ENCODE results near the gene SERGEF. TPM values are rescaled to one million over a fixed set of nuclear protein-coding genes. Genes with fewer than 3 reads are reported as not detected.
A peak's percentile ranks its signal among the peaks of the same experiment; 100 is the strongest.

The SERGEF gene
- total and polyA plus RNA-seq, 2 of the 13 experiments (the other 11 are each of a cell fraction or from before 2014, with no cell fraction given): 54.5 to 114 TPM

- Histone ChIP-seq H4K20me1 (ENCODE audit: insufficient read depth, low read length) (no peaks in the 10 kb centered on the region), H3K4me3 (replicated peaks in 1 of 3; ENCODE audit: insufficient read depth in 1 of 3, low read depth in 2 of 3, low read length in 3 of 3) (no peak overlapping the region), H3K9ac (ENCODE audit: insufficient read depth, low read depth, low read length) (no peak overlapping the region), H3K4me2 (ENCODE audit: low read depth, low read length) (no peak overlapping the region), H3K79me2 (ENCODE audit: insufficient read depth, low read length) (no peaks in the 10 kb centered on the region), H3K27me3 (ENCODE audit: control insufficient read depth in 1 of 2, insufficient read depth in 2 of 2, low read length in 2 of 2) (no peaks in the 10 kb centered on the region), H3K9me3 (ENCODE audit: low read length) (no peaks in the 10 kb centered on the region), H2AFZ (ENCODE audit: low read length) (no peak overlapping the region), H3K36me3 (replicated peaks in 1 of 2; ENCODE audit: control insufficient read depth in 1 of 2, insufficient read depth in 2 of 2, low read length in 2 of 2) (peaks cover 7 to 44% of the 10 kb centered on the region in 2 experiments), H3K4me1 (ENCODE audit: insufficient read depth, low read length) (peaks cover 46% of the 10 kb centered on the region), H3K27ac (ENCODE audit: extremely low read length, insufficient read depth, low read length) (no peak overlapping the region)
- peak; percentile 47; the same call in 1 of the 3 replicates for ATAC-seq
- BruUV-seq (replicated peaks): no TSS peak
- peak; percentile 41 for DNase-seq (ENCODE audit: low spot score)
- ChIA-PET CTCF (ENCODE audit: low intra/inter-chr PET ratio, low total read pairs) (interaction anchor here (1.1 to 2.0 kb wide), 2 partner anchors 114 to 124 kb away, joined by 3 to 16 read pairs; partner anchors contain the start of gene SAAL1), POLR2A (no interaction called here)
- FAIRE-seq: peak; percentile 8
- intact Hi-C loops (cut with micrococcal nuclease; ENCODE audit: unreplicated experiment): loop anchor here (1.0 kb wide), 1 partner anchor 114 kb away; the partner anchor contains the start of gene SAAL1
- in situ Hi-C loops (cut with HindIII; ENCODE audit: extremely low pct_ligation_motif_present, low pct_unique_long_range_greater_than_20kb): no loop called here
- 48% methylated on average over 4 of the region's 4 CpGs for WGBS (ENCODE audit: low lambda C conversion rate)
- TF ChIP-seq PITX1 (CRISPR knock-in tag; IDR thresholded peaks at IDR 0.05) (peak; percentile 25; the same call in 1 of the 2 replicates), IRF2 (CRISPR knock-in tag; IDR thresholded peaks at IDR 0.05) (0 out of 2 replicates have a peak, but pooled peaks have one; percentile 23), CEBPG (CRISPR knock-in tag; IDR thresholded peaks at IDR 0.05) (0 out of 2 replicates have a peak, but pooled peaks have one; percentile 15), RARG (CRISPR knock-in tag; IDR thresholded peaks at IDR 0.05; ENCODE audit: low read depth) (no peak), PPARG (CRISPR knock-in tag; conservative IDR thresholded peaks at IDR 0.05) (peak; percentile 85), SAP130 (CRISPR knock-in tag; IDR thresholded peaks at IDR 0.05; ENCODE audit: low read depth) (peak; percentile 39; the same call in 1 of the 2 replicates), ZNF530 (CRISPR knock-in tag; IDR thresholded peaks at IDR 0.05; ENCODE audit: low read depth) (no peak), RAD21 (CRISPR knock-in tag; IDR thresholded peaks at IDR 0.05) (0 out of 2 replicates have a peak, but pooled peaks have one; percentile 30), PRDM4 (CRISPR knock-in tag; IDR thresholded peaks at IDR 0.05; ENCODE audit: borderline replicate concordance) (no peak), ZBTB43 (CRISPR knock-in tag; conservative IDR thresholded peaks at IDR 0.05) (no peak), DMAP1 (CRISPR knock-in tag; IDR thresholded peaks at IDR 0.05) (no peak)
- TF ChIP-seq, protein P1, sequence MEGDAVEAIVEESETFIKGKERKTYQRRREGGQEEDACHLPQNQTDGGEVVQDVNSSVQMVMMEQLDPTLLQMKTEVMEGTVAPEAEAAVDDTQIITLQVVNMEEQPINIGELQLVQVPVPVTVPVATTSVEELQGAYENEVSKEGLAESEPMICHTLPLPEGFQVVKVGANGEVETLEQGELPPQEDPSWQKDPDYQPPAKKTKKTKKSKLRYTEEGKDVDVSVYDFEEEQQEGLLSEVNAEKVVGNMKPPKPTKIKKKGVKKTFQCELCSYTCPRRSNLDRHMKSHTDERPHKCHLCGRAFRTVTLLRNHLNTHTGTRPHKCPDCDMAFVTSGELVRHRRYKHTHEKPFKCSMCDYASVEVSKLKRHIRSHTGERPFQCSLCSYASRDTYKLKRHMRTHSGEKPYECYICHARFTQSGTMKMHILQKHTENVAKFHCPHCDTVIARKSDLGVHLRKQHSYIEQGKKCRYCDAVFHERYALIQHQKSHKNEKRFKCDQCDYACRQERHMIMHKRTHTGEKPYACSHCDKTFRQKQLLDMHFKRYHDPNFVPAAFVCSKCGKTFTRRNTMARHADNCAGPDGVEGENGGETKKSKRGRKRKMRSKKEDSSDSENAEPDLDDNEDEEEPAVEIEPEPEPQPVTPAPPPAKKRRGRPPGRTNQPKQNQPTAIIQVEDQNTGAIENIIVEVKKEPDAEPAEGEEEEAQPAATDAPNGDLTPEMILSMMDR (CRISPR knock-in tag; IDR thresholded peaks at IDR 0.05): peak; percentile 76
- TF ChIP-seq, protein P2, sequence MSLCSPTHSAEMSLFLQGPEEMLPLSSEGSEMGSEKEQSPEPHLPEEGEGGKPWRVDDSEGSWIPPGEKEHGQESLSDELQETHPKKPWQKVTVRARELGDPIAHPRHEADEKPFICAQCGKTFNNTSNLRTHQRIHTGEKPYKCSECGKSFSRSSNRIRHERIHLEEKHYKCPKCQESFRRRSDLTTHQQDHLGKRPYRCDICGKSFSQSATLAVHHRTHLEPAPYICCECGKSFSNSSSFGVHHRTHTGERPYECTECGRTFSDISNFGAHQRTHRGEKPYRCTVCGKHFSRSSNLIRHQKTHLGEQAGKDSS (CRISPR knock-in tag; IDR thresholded peaks at IDR 0.05; ENCODE audit: borderline replicate concordance, low read depth): no peak
- TF ChIP-seq, protein P3, sequence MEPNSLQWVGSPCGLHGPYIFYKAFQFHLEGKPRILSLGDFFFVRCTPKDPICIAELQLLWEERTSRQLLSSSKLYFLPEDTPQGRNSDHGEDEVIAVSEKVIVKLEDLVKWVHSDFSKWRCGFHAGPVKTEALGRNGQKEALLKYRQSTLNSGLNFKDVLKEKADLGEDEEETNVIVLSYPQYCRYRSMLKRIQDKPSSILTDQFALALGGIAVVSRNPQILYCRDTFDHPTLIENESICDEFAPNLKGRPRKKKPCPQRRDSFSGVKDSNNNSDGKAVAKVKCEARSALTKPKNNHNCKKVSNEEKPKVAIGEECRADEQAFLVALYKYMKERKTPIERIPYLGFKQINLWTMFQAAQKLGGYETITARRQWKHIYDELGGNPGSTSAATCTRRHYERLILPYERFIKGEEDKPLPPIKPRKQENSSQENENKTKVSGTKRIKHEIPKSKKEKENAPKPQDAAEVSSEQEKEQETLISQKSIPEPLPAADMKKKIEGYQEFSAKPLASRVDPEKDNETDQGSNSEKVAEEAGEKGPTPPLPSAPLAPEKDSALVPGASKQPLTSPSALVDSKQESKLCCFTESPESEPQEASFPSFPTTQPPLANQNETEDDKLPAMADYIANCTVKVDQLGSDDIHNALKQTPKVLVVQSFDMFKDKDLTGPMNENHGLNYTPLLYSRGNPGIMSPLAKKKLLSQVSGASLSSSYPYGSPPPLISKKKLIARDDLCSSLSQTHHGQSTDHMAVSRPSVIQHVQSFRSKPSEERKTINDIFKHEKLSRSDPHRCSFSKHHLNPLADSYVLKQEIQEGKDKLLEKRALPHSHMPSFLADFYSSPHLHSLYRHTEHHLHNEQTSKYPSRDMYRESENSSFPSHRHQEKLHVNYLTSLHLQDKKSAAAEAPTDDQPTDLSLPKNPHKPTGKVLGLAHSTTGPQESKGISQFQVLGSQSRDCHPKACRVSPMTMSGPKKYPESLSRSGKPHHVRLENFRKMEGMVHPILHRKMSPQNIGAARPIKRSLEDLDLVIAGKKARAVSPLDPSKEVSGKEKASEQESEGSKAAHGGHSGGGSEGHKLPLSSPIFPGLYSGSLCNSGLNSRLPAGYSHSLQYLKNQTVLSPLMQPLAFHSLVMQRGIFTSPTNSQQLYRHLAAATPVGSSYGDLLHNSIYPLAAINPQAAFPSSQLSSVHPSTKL (CRISPR knock-in tag; IDR thresholded peaks at IDR 0.05): 0 out of 2 replicates have a peak, but pooled peaks have one; percentile 25
Measured at GRCh38 chr11:17991783-17992433, 20.9 kb downstream of the SERGEF start.
